Hematopoietic multipotent progenitor cell treated with erythropoietin and hydrocortisone succinate and interleukin-3 and kit ligand, for 17 days (in vitro differentiated cells): ENCODE results near the gene UBR4.
"Not testable (repeated sequence)": the region's sequence is repeated elsewhere in the genome, so short reads cannot be mapped to it uniquely, and the experiment has no call there.

Source experiments
- DNase-seq: peaks from one replicate; pipeline ENCODE4 v3.0.0-alpha.2; 2015; ENCODE audit warnings: low spot score

The UBR4 gene

DNA sequence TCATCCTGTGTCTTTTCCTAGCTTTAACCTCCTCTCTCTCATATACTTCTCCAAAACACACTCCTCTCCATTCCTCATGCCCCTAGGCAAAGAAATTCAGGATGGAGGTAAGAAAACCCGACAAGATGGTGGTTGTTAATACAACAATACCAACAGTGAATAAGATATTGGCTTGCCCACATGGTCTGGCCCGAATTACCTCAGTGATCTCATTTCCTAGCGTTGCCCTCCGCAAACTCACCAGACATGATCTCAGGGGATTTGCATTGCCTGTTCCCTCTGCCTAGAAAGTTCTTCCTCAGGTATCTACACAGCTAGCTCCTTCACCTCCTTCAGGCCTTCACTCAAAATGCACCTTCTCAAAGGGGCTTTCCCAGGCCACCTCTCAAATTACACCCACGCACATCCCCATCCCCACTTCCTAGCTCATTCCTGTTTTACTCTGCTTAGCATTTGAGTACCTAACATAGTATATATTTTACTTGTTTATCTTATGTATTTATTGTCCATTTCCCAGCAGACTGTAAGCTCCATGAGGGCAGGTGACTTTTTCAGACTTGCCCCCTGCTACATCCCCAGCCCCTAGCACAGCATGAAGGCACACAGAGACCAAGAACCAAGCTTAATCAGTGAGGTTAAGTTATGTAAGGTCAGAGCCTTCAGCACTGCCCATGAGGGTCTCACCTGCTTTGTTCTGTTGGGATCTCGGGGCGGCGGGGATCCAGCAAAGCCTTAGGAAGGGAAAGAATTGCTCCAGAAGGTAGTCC is 10.2 kb upstream of the UBR4 start:
- no peak for DNase-seq

DNA sequence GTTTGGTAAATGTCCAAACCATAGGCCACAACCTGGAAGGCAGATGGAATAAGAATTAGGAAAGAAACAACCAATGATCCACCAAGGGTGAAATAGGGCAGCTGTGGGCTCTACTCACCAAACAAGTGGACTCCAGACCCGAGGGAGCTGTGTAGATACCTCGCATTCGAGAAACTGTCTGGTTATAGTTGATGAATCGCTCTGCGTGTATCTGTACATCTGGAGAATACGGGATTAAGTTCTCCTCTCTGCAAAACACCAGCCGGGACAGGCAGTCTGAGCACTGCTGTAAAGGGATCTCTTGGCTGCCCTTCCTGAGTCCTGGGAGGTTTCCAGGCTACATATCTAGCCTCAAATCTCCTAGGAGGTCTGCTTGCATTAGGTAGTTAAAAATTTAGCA is 9.4 kb upstream of the UBR4 start:
- DNase-seq: no peak

DNA sequence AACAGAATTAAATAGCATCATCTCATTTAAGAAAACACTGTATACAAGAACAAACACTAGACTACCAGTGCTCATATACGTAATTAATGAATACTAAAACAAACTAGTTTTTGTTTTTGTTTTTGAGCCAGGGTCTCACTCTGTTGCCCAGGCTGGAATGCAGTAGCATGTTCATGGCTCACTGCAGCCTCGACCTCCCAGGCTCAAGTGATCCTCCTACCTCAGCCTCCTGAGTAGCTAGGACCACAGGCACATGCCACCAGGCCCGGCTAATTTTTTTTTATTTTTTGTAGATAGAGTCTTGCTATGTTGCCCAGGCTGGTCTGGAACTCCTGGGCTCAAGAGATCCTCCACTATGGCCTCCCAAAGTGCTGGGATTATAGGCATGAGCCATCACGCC is 6.5 kb upstream of the UBR4 start:
- DNase-seq: not testable (repeated sequence)

DNA sequence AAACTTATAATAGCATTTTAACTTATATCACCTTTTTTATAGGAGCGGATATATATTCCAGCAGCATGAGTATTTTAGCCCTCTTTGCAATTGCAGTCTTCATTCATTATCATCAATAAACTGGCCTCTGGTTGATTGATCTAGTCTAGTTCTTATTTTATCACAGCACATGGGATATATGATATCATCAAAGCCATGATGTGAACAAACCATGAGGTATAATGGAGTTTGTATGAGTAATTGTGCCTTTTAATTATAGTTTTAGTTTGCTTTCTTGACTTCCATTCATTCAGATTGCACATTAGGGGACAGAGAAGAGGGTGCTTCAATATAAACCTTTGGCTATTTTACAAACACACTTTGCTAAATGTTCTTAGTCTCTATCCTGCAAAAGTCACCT is 3.5 kb upstream of the UBR4 start:
- DNase-seq: no peak

DNA sequence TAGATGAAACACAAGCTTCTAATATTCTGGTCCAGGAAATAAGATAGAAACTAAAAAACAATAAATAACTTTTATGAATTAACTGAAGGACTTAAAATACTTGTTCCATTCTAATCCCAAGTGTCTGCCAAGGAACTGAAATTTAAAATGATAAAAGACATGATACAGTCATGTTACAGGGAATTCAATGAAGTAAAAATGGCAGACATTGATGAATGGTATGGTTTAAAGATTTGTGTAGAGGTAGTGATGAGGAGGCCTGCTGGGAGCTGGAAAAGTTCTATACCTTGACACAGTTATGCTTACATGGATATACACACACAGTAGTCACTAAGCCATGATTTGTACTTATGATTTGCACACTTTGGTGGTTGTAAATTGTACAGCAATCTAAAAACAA is 2.1 kb upstream of the UBR4 start:
- no peak for DNase-seq

DNA sequence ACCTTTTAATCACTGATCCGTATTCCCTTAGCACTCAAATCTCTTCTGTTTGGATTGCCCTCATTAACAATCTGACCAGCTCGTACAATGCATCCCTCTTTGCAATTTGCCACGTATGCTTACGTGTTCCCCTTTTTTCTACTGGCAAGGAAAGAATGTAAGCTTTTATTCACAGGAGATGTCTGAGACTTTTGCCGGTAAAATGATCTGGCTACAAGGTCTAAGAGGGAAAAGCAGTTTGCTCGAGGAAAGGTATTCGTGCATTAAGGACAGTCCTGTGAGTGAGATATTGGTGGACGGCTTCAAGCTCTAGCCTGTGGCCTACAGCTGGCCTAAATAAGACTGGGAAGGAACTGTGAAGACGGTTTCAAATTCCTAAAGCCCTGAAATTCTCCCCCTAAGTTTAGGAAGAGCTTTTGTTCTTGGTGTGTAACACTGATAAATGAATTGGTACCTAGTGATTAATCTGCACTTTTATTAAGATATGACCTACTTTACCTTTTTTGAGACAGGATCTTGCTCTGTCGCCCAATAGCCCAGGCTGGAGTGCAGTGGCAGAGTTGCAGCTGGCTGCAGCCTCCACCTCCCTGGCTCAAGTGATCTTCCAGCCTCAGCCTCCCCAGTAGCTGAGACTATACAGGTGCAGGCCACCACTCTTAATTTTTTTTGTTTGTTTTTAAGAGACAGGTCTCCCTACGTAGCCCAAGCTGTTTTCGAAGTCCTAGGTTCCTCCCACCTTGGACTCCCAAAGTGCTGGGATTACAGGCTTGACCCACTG is 895 bp upstream of the UBR4 start:
- DNase-seq: no peak

DNA sequence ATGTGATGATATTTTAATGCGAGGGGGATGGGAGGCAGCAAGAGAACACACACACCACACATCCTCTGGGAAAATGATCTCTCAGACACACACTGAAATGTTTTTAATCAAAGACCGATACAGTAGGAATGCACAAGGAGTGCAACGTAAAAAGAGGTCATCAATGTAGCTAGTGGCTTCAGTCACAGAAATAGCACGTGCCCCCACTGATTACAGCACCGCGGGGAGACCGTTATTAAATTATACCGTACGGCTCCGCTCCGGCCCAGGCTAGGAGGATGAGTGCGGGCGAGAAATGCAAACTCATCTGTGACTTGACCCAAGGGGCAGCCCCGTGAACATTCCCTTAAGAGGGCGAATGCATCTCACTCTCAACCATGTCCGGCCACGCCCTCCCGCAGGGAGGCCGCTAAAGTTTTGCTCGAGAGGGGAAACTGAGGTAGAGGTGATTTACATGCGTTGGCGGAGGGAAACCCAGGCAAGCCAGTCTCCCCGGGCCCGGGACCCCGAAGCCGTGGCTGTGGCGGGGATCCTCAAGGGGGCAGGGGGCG is 552 bp downstream of the UBR4 start:
- DNase-seq: peak; percentile 91

DNA sequence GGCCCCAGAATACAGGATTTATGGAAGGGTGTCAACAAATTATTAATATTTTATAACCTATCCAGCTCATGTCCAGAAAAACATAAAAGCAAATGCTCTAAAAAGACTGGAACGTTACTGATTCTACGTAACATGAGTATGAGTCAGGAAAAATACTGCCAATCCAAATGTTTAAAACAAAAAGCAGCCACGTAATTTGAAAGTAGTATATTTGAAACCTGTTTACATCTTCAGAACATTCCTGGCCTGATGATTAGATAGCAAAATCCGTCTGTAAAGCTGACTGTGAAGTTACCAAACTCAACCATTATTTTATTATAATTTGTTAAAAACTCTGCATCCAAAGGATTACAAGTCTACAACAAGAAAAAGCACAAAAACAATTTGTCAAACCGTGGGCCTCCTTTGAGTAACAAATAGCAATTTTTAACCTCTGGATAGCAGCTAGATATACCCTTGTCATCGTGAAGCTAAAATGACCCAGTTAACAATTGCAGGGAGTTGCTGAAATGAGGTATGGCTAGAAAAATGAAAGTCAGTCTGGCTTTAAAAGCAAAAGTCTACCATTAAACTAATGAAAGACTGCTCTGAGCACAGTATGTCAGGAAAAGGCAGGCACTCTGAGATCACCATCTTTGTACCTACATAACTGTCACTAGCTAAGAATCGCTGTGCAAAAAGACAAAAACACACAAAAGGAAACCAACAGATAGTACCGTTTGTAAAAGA is 1.2 kb downstream of the UBR4 start:
- peak; percentile 80 for DNase-seq

DNA sequence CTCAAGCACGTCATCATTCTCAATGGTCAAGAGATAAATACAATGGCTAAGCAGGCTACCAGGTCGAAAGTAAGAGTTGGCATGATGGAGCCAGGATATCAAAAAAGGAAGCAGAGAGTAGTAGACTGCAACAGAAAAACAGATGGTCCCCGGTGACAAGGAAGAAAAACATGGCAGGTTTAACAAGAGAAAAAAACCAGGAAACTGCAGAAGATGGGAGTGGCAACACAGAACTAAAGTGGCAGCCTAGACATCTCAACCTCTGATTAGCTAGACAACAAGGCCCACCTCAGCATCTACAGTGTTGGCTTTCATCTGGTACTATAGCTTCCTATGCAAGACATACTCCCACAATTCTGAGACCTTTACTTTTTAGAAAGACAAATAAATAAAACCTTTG is 3.1 kb downstream of the UBR4 start:
- peak; percentile 33 for DNase-seq

DNA sequence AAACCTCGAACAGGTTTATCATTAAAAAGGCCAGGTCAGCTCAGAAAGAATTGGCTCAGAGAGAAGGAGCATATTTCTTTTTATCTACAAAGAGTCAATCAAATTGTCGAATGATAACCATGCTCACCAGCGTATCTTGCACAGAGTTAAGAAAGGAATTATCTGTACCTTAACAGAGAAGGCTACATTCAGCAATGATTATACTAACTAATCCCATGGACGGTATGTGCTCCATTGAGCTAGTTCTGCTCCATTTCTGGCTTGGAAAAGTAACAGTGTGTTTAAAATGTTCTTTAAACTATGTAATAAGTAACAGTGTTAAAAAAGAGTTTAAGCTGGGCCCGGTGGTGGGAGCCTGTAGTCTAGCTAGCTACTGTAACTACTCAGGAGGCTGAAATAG is 4.2 kb downstream of the UBR4 start:
- no peak for DNase-seq

DNA sequence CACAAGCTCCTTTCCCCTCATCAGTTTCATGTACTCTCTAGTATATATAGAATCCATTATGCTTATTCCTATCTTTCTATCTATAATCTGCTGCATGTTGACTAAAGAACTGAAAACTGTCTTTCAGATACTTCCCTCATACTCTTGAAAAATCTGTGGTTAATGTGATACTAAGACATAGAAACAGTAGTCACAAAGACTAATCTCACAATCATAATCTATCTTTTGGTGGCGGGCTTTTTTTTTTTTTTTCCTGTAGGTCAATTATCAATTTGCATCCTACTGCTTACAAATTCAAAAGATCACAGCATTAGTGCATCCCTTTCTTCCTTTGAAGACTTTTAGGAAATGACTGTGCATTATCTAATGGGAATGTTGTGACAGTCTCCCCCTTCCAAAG is 4.7 kb downstream of the UBR4 start:
- DNase-seq: no peak

DNA sequence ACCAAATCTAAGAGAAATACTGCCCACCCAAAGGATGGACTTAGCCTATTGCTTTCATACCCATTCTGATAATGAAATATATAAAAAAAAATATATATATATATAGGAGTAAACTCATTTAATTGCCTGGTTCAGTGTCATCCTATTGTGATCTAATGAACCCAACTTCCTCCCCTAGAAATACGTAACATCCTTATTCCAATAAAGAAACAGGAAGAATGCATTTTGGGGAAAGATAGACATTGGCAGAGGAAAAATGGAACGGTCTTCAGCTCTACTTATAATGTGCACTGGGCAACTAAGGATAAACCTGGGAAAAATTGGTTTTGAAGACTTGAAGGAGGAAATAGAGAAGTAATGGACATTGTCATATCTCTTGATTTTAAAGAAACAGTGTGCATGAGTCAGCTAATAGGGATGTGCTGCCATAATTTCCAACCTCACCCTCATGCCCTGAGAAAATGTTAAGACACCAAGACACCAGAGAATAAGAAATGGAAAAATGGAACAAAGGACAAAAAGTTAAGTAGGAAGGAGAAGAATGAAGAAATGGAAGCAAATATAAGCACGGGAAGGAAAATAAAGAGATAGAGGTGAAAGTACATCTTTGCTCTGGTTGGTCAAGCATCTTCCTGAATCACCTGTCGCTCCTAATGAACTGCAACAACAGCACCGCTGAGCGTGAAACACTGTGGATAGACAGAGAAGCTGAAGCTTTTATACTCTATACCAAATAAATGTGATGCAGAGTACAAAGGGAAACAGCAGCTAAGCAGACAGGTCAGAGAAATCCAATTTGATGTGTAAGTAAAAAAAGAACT is 5.4 kb downstream of the UBR4 start:
- peak; percentile 51 for DNase-seq

DNA sequence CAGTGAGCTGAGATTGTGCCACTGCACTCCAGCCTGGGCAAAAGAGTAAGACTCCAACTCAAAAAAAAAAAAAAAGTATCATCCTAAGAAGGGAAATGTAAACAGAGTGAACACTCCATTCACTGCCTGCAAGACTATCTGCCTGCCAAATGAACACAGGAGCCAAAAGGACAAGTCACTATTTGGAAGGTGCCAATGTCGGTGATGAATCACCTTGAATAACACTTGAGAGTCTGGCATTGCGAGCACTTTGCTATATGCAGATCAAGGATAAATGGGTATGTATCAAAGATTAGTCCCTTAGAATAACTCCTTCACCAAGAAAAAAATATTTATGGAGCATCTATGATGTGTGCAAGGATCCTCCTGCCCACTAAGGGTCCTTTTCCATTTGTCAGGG is 6.6 kb downstream of the UBR4 start:
- DNase-seq: peak; percentile 79

DNA sequence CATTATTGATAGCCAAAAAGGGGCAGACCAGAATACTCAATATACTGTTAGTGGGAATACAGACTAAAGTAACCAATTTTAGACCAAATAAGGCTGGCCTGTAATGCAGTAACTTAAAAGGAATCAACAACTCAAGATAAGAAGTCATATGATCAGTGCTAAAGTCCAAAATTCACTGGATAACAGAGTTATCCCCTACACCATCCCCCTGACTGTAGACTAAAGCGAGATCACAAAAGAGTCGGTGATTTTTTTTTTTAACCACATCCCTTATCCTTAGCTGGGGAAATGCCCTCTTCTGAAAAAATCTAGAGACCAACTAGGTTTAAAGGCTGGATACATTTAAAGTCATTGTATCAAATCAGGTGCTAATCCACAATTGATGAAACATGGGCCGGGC is 7.7 kb downstream of the UBR4 start:
- DNase-seq: peak; percentile 38

DNA sequence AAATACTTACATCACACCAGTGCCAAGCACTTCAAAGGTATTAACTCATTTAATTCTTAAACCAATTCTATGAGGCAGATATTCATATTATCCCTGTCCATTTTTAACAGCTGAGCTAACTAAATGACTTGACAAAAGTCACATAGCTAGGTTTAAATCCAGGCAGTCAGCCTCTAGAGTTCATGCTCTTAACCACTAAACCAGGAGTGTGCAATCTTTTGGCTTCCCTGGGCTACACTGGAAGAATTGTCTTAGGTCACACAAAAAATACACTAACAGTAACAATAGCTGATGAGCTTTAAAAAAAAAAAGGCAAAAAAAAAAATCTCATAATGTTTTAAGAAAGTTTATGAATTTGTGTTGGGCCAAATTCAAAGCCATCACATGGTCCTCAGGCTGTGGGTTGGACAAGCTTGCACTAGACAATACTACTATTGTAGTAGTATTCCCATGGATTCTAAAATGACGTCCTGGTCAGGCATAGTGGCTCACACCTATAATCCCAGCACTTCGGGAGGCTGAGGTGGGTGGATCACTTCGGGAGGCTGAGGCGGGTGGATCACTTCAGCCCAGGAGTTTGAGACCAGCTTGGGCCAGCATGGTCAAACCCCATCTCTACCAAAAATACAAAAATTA is 10.0 kb downstream of the UBR4 start:
- DNase-seq: no peak

DNA sequence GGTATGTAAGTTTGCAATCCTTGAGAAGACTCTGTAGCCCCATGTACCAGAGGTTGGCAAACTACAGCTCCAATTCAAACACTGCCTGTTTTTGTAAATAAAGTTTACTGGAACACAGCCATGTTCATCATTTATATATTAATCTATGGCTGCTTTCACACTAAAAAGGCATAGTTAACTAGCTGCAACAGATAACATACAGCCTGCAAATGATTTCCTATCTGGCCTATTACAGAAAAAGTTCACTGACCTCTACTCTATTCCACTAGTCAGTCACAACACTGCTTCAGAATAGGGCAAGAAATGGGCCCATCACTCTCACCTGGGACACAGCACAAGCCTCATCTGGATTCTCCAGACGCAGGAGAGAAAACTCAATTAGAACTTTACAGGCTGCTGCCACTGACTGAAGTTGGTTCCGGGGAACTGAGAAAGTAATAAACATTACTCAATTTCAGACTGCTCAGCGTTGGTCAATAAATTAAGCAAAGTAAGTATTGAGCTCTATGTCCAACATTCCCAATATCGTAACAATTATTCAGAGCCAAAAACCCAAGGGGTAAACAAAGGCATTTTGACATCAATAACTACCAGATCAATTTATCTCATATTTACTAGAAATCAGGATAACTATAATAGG is 10.6 kb downstream of the UBR4 start:
- DNase-seq: no peak

DNA sequence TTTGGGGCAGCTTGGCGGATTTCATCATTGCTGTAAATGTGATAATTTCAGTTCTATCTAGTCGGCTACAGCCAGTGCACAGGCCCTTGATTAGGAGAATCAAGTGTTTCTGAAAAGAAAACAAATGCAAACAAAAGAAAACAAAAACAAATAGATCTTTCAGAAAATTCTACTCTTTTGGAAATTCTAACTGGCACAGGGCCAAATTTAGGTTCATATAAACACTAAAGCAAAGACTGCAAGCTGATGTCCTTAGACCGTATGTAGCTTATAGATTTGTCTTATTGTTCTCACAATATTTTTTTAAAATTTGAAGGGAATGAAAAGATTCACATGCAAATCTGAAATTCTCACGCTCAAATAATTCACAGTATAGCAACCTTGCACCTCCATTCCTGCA is 11.2 kb downstream of the UBR4 start:
- DNase-seq: peak; percentile 34

DNA sequence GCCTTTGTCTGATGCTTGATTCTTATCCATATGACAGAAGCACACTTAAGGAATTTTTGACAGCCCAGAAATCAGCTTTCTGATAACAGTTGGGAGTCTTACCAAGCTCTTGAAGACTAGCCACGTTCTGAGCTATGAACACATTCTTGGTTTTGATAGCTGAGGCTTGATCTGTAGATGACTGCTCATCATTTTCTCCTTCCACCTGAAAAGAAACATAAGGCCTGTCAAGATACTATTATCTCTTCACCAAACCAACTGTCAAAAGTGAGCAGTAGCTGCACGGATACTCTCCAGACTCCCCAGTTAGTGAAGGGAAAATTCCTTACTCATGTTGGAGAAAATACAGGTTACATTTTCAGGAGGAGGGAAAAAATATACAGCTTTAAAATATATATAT is 12.2 kb downstream of the UBR4 start:
- no peak for DNase-seq

DNA sequence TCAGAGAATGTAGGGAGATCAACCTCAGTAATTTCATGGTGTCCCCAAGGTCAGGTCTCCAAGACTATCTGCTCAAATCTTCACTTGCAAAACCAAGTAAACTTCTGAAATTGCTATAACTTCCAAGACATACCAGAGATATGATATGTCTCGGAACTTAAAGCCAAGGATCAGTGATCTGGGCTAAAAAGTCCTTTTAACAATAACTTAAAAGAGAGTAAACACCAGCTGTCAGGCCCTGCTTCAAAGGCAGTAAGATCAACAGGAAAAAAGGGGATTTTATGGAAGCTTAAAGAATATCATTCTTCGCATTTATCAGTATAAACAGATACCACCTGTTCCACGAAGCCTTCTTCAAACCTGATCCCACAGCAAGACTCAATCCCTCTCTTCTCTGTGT is 13.7 kb downstream of the UBR4 start:
- DNase-seq: no peak

DNA sequence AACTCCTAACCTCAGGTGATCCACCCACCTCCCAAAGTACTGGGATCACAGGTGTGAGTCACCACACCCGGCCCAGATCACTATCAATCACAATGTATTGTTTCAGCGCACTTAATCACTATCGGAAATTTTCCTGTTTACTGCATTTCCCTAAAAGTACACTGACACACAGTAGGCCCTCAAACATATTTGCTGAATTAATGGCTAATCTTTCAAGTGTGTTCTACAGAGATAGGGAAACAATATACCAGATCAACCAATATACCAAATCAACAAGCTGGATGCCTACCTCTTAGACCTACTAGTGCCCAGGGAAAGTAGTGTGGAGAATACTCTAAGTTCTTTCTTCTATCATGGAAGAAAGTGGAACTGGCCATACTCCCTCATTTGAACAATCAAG is 17.1 kb downstream of the UBR4 start:
- no peak for DNase-seq

DNA sequence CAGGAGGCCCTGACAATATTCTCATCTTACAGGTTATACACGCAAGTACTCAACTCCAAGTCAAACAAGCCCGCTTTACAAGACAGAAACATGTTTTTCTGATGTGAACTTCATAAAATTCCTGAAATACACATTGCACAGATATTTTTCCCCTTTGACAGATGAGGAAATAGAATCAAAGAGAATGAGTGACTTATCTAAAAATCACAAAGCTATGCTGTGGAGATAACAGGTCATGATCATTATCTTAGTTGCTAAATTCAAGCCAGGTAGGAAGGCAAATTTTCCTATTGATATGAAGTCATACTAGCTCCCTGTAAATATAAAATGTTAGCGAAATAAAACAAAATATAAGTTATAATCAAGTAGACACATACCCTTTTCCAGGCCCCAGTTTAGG is 18.3 kb downstream of the UBR4 start:
- no peak for DNase-seq
